ENCODE data around the gene TMC1.

DNA sequence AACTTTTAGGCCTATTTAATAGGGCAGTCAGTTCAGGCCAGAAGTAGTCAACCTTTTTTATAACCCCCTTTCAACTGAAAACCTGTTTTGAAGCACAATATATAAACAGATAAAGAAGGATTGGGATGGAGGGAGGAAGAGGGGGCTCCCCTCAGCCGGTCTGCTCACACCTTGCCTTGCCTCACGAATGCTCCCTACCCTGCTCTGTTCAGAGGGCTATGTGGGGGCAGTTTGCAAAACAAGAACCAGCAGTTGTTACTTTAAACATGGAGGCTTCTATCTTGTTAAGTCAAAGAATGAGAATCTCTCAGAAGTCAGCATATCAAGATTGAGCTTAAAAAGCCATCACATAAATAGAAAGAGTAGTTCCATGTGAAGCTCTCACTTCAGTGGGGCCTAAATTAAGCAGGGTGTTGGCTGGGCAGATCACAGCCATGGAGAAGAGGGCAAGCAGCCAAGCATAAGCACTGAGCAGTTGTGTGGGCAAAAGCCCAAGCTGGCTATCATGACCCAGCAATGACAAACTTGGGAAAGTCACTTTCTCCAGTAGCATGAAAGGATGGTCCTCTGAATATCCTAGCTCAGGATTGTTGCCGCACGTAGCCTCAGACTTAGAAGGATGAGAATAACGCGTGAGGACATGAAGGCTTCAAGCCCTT lies 360.8 kb downstream of the TMC1 start:
- TF ChIP-seq POLR2A (IDR thresholded peaks at IDR 0.05) = no peak
- TF ChIP-seq CTCF (IDR thresholded peaks at IDR 0.05) = no peak

Measured in ovary (tissue), 3 donors.